Glutamatergic neuron (in vitro differentiated cells): Measurements from ENCODE around the gene PRKCH. TPM values are rescaled to one million over a fixed set of nuclear protein-coding genes. Genes with fewer than 3 reads are reported as not detected.

ENCODE experiments used
- DNase-seq: peaks from one replicate; pipeline ENCODE4 v3.0.0; 2022
- H3K27ac Mint-ChIP-seq: one replicate; pipeline ENCODE4 v1.8.0; 2020; ENCODE audit warnings: mild to moderate bottlenecking, mixed read lengths, inconsistent platforms; ENCODE audit not compliant: unreplicated experiment
- H3K27me3 Mint-ChIP-seq: one replicate; pipeline ENCODE4 v1.8.0; 2020; ENCODE audit warnings: mild to moderate bottlenecking, moderate library complexity, mixed read lengths, inconsistent platforms; ENCODE audit not compliant: unreplicated experiment
- H3K36me3 Mint-ChIP-seq: one replicate; pipeline ENCODE4 v1.8.0; 2020; ENCODE audit warnings: mild to moderate bottlenecking, mixed read lengths, inconsistent platforms; ENCODE audit not compliant: unreplicated experiment
- H3K4me1 Mint-ChIP-seq: one replicate; pipeline ENCODE4 v1.8.0; 2020; ENCODE audit warnings: mild to moderate bottlenecking, low read depth, mixed read lengths, inconsistent platforms; ENCODE audit not compliant: unreplicated experiment
- H3K4me3 Mint-ChIP-seq: one replicate; pipeline ENCODE4 v1.8.0; 2020; ENCODE audit warnings: mild to moderate bottlenecking, mixed read lengths, inconsistent platforms; ENCODE audit not compliant: unreplicated experiment
- H3K9me3 Mint-ChIP-seq: one replicate; pipeline ENCODE4 v1.8.0; 2020; ENCODE audit warnings: mild to moderate bottlenecking, moderate library complexity, mixed read lengths, inconsistent platforms; ENCODE audit not compliant: unreplicated experiment
- total RNA-seq: library from RNA; stranded (reverse); fragmentation: NEBNext Ultra II Directional; extraction: Animal tissue kit (Norgen Biotek cat#: 25700); gene quantifications from one replicate; pipeline ENCODE4 v1.2.1, GENCODE V29; 2021; ENCODE audit not compliant: unreplicated experiment
- TF ChIP-seq, protein P1 (sequence below): fragments of 200-600 bp; sonication (generic); IDR thresholded peaks from one replicate; pipeline ENCODE4 v1.5.0; 2021; ENCODE audit not compliant: partially characterized antibody, unreplicated experiment

Gene PRKCH
- total RNA-seq, 1 donor from 2014 or later, result 0.54 TPM

DNA sequence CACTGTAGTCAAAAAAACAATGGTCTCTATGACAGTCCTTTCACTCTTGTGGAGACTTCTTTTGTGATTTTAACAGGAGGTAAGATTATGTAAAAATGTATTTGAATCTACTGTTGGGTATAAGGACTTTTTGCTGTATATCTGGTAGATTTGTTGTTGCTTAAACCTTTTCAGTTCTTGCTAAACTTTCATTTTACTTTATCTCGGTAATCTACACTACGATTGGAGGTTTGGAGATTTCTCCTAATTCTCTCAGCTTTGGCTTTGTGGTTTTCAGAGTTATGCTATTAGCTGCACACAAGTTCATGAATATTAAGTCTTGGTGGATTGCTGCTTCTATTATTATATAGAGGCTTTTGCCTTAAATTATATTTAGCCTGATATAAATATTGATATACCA, 257.4 kb downstream of the PRKCH start:
- Mint-ChIP-seq H3K4me1 (peaks cover 18% of the 10 kb centered on the region), H3K36me3 (no peaks in the 10 kb centered on the region), H3K9me3 (no peaks in the 10 kb centered on the region), H3K27ac (no peak overlapping the region), H3K4me3 (no peak overlapping the region), H3K27me3 (no peaks in the 10 kb centered on the region)
- no peak for DNase-seq
- TF ChIP-seq, protein P1, sequence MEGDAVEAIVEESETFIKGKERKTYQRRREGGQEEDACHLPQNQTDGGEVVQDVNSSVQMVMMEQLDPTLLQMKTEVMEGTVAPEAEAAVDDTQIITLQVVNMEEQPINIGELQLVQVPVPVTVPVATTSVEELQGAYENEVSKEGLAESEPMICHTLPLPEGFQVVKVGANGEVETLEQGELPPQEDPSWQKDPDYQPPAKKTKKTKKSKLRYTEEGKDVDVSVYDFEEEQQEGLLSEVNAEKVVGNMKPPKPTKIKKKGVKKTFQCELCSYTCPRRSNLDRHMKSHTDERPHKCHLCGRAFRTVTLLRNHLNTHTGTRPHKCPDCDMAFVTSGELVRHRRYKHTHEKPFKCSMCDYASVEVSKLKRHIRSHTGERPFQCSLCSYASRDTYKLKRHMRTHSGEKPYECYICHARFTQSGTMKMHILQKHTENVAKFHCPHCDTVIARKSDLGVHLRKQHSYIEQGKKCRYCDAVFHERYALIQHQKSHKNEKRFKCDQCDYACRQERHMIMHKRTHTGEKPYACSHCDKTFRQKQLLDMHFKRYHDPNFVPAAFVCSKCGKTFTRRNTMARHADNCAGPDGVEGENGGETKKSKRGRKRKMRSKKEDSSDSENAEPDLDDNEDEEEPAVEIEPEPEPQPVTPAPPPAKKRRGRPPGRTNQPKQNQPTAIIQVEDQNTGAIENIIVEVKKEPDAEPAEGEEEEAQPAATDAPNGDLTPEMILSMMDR, result no peak

DNA sequence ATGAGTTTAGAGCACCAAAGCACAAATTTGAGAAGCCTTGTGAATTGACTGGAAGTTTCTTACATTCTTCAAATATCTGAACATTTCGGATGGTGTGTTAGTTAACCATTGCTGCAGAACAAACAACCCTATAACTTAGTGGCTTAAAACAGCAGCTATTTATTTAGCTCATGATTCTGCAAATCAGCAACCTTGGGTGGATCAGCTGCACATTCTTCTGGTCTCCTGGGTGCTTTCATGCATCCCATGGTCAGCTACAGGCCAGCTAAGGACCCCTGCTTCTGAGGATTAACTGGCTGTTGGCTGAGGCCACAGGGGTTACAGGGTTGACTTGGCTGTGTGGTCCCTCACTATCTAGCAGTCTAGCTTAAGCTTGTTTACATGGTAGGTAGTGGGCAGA, 260.0 kb downstream of the PRKCH start:
- TF ChIP-seq, protein P1, result no peak
- DNase-seq, result no peak
- Mint-ChIP-seq H3K36me3 (no peaks in the 10 kb centered on the region), H3K27me3 (no peaks in the 10 kb centered on the region), H3K4me1 (peaks cover 12% of the 10 kb centered on the region), H3K4me3 (no peak overlapping the region), H3K9me3 (no peaks in the 10 kb centered on the region), H3K27ac (no peak overlapping the region)

DNA sequence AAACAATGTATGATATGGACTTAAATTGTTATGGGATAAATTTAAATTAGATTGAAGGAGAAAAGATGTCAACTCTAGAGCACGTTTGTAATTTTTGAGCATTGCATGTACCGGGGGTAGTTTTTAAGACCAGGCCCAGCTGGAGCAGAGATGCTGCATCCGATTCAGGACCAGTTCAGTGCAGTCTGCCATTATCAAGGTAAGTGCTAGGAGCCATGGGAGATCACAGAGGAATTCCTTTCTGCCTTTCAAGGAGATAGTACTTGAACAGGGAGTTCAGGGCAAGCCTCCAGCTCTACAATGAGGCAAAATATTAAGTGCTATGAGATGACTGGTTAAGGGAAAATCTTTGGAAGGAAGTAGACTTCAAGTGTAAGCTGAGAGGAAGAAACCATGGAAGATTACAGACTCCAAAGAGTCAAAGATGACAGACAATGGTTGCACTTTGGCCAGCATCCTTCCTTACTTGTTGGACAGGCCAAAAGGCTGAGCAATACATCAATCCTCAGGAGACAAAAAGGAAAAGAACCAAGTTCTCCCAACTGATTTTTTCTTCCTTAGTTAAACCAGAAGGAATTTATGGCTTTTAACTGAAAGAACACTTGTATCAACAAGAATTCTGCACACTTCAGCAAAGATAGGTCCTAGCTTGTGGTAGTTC, 260.7 kb downstream of the PRKCH start:
- Mint-ChIP-seq H3K36me3 (no peaks in the 10 kb centered on the region), H3K4me3 (no peak overlapping the region), H3K27me3 (no peaks in the 10 kb centered on the region), H3K9me3 (no peaks in the 10 kb centered on the region), H3K27ac (no peak overlapping the region), H3K4me1 (peaks cover 12% of the 10 kb centered on the region)
- no peak for DNase-seq
- TF ChIP-seq, protein P1, result no peak

DNA sequence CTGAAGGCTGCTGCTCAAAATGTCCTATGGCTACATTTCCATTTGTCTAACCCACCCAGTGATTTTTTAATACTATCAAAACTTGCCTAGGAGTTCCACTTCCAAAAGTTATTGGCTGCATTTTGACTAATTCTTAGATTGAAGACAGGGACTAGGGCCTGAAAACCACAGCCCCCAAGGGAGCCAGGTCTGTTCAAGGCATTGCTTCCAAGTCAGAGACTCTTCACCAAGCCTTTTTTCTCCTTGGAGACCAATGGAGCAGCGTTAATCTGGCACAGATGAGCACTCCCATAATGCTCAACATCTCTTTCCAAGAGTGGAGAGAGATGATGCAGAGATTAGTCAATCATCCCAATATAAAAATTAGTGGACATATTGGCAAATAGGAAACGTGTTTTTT, 261.4 kb downstream of the PRKCH start:
- DNase-seq, result no peak
- H3K27me3 Mint-ChIP-seq, result no peaks in the 10 kb centered on the region
- no peak overlapping the region for H3K4me3 Mint-ChIP-seq
- TF ChIP-seq, protein P1, result no peak
- H3K9me3 Mint-ChIP-seq, result no peaks in the 10 kb centered on the region
- H3K4me1 Mint-ChIP-seq, result peaks cover 12% of the 10 kb centered on the region
- H3K27ac Mint-ChIP-seq, result no peak overlapping the region
- no peaks in the 10 kb centered on the region for H3K36me3 Mint-ChIP-seq

DNA sequence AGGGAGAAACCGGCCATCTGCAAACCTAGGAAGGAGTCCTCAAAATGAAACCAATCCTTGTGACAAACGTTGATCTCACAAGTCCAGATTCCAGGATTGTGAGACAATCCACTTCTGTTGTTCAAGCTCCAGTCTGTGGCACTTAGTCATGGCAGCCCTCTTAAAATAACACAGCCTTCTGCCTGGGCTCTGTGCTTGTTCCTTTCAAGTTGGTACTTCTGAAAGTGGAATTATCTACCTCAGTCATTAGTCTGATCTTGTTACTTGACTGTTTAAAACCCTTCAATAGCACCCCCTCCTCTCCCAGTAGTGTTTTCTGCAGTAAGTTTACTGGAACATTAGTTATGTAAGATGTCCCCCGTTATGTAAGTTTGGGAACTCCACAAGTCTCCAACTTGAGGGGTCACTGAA, 263.0 kb downstream of the PRKCH start:
- peaks cover 18% of the 10 kb centered on the region for H3K4me1 Mint-ChIP-seq
- no peak overlapping the region for H3K27ac Mint-ChIP-seq
- no peak for DNase-seq
- no peak overlapping the region for H3K4me3 Mint-ChIP-seq
- H3K9me3 Mint-ChIP-seq, result no peaks in the 10 kb centered on the region
- H3K36me3 Mint-ChIP-seq, result no peaks in the 10 kb centered on the region
- TF ChIP-seq, protein P1, result no peak
- H3K27me3 Mint-ChIP-seq, result no peaks in the 10 kb centered on the region
